ENCODE data around the gene VHLL.

VHLL gene

GRCh38 chr1:156270314-156270713 is 28.8 kb downstream of the VHLL start:
- H3K4me3 ChIP-seq (ENCODE audit: low read length): no peak overlapping the region
- DNase-seq (ENCODE audit: low read depth): no peak
- TF ChIP-seq CTCF (conservative IDR thresholded peaks at IDR 0.05; ENCODE audit: low read length): no peak

DNA sequence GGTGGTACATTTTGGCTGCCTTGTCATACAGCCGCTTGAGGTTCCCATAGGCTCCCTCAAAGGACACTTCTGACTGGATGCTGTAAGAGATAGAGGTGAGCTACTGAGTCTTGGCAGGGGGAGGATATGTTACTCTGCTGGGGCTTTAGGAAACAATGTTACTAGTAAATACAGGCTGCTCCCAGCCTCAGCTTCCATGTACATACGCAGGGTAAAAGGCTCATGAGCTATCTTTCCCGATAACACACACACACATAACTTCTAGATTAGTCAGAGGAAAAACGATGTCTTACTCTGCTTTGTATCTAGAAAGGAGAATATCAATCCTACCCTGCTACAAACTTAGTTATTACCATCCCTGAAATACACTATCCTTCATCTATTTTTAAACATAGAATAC is 30.8 kb downstream of the VHLL start:
- TF ChIP-seq CTCF (conservative IDR thresholded peaks at IDR 0.05; ENCODE audit: low read length): no peak
- no peak for DNase-seq (ENCODE audit: low read depth)

GRCh38 chr1:156266051-156266450 is 33.1 kb downstream of the VHLL start:
- TF ChIP-seq CTCF (conservative IDR thresholded peaks at IDR 0.05; ENCODE audit: low read length): no peak
- H3K4me3 ChIP-seq (ENCODE audit: low read length): no peak overlapping the region
- no peak for DNase-seq (ENCODE audit: low read depth)

More for the DNA sequence above, 30.8 kb downstream of the VHLL start:
- H3K4me3 ChIP-seq (ENCODE audit: low read length): no peak overlapping the region

DNA sequence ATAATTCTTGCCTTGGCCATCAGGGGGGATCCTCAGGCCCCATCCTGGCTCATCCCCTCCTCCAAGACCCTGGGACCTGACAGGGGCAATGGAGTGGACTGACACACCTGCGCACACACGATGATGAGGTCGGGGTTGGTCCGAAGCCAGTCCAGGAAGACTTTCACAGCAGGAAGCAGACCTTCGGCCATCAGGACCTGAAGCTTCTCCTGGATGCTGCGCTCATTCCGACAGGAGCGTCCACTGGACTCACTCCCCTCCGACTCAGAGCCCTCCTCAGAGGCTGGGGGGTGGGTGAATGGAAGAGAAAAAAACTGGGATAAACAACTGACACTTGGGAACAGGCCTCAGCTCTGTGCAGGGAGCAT is 35.8 kb downstream of the VHLL start:
- H3K4me3 ChIP-seq (ENCODE audit: low read length): no peak overlapping the region
- TF ChIP-seq CTCF (conservative IDR thresholded peaks at IDR 0.05; ENCODE audit: low read length): no peak
- no peak for DNase-seq (ENCODE audit: low read depth)

- DNase-seq (ENCODE audit: low read depth): peak; percentile 91
- no peak for TF ChIP-seq CTCF (conservative IDR thresholded peaks at IDR 0.05; ENCODE audit: low read length)
- H3K4me3 ChIP-seq (ENCODE audit: low read length): no peak overlapping the region
Observed at GRCh38 chr1:156262461-156263287, 36.4 kb downstream of the VHLL start.

DNA sequence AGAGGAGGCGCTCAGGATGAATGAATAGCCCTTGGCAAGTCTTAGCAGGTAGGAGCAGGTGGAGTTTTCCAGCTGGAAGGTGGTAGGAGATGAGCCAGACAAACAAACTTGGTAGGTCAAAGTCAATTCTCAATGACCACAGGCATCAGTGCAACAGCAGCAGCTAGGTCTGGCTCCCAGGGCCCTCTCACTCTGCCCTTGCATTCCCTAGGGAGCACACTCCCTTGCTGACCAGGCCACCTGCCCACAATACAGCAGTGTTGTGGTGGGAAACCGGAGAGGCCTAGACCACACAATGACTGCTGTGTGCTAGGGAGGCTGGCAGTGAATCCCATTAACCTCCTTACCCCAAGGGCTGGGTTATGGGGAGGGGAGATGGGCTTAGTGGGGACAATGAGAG is 38.2 kb downstream of the VHLL start:
- no peak for TF ChIP-seq CTCF (conservative IDR thresholded peaks at IDR 0.05; ENCODE audit: low read length)
- no peak for DNase-seq (ENCODE audit: low read depth)
- no peak overlapping the region for H3K4me3 ChIP-seq (ENCODE audit: low read length)

GRCh38 chr1:156259805-156260204 is 39.3 kb downstream of the VHLL start:
- no peak for TF ChIP-seq CTCF (conservative IDR thresholded peaks at IDR 0.05; ENCODE audit: low read length)
- H3K4me3 ChIP-seq (ENCODE audit: low read length): no peak overlapping the region
- DNase-seq (ENCODE audit: low read depth): no peak
